GM12873 (cell line): ENCODE data around the gene CEMIP.
A peak's percentile ranks its signal among the peaks of the same experiment; 100 is the strongest.

Experiments used
- CTCF ChIP-seq: IDR thresholded peaks from 2 replicates; pipeline ENCODE4 v1.5.1; 2012; ENCODE audit warnings: low read depth, mild to moderate bottlenecking, moderate library complexity, low read length, control low read depth; ENCODE audit not compliant: insufficient read depth; ENCODE audit errors: missing control alignments

The CEMIP gene

GRCh38 chr15:80979538-80980200 is 200.5 kb downstream of the CEMIP start:
- TF ChIP-seq CTCF, result no peak

GRCh38 chr15:80982205-80982604 is 203.0 kb downstream of the CEMIP start:
- TF ChIP-seq CTCF, result peak; percentile 64

- no peak for TF ChIP-seq CTCF
Measured at GRCh38 chr15:80982839-80983238, 203.7 kb downstream of the CEMIP start.

GRCh38 chr15:80984856-80985255 is 205.7 kb downstream of the CEMIP start:
- TF ChIP-seq CTCF, result no peak

GRCh38 chr15:80985981-80986380 is 206.8 kb downstream of the CEMIP start:
- no peak for TF ChIP-seq CTCF

GRCh38 chr15:80986487-80986886 is 207.3 kb downstream of the CEMIP start:
- no peak for TF ChIP-seq CTCF

- TF ChIP-seq CTCF, result no peak
Measured at GRCh38 chr15:80988148-80988796, 209.1 kb downstream of the CEMIP start.
